Measurements from ENCODE around the gene PPP2R2B. TPM values are rescaled to one million over a fixed set of nuclear protein-coding genes. Genes with fewer than 3 reads are reported as not detected.

PPP2R2B gene
- total and polyA plus RNA-seq, 2 donors (not counting 3 experiments of a cell fraction or from before 2014, with no cell fraction given), result not detected

DNA sequence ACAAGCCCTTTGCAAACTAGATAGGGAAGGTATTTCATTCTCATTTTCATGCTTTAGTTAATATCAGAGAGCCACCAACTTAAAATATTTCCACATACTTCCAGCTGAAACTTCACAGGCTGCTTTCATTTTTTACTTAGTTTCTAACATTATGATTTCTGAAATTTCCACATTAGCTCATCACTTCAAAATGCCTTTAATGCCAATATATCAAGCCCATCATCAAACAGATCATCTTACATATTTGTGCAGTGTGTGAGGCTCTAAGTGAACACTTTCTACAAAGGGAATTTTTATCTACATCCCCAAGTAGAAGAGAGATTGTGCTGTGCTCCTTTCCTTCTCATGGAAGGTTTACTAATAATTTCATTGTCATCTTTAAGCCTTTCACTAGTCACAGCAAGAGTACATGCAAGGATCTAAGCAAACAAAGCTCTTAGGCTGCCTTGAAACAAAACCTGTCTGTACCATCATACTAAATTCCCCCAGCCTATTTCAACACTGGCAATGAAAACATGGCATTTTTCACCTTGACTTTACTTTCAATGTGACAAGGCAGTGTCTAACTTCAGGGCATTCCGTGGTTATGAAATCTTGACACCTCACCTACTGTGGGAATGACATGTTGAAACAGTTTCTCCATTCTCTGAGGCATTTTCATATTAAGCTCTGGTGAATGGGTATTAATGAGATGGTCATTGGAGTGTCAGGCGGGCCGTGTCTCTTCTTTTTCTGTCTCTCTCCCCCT lies 45.4 kb downstream of the PPP2R2B start:
- no peaks in the 10 kb centered on the region for H3K79me2 ChIP-seq (ENCODE audit: control insufficient read depth, insufficient read depth, low read length)
- BruUV-seq (replicated peaks), result no TSS peak

GRCh38 chr5:146828385-146828784 lies 50.2 kb downstream of the PPP2R2B start:
- ChIA-PET CTCF (no interaction called here), POLR2A (no interaction called here)
- no peaks in the 10 kb centered on the region for H3K36me3 ChIP-seq (ENCODE audit: control insufficient read depth in 2 of 2, extremely low read depth in 1 of 2, insufficient read depth in 2 of 2, low read length in 2 of 2)
- no peak overlapping the region for H3K4me2 ChIP-seq (ENCODE audit: insufficient read depth, low read length)
- H2AFZ ChIP-seq (ENCODE audit: low read depth, low read length), result no peak overlapping the region
- H3K9me3 ChIP-seq (replicated peaks; ENCODE audit: control insufficient read depth, insufficient read depth, low read length), result no peaks in the 10 kb centered on the region
- FAIRE-seq (no peak), DNase-seq (ENCODE audit: low read depth, low spot score) (no peak)
- no peaks in the 10 kb centered on the region for H3K79me2 ChIP-seq (ENCODE audit: control insufficient read depth, insufficient read depth, low read length)
- TF ChIP-seq POLR2AphosphoS5 (IDR thresholded peaks at IDR 0.05; ENCODE audit: insufficient read depth, low read depth, low read length) (no peak), EZH2 (IDR thresholded peaks at IDR 0.05; ENCODE audit: borderline replicate concordance, low read depth, low read length, severe bottlenecking) (no peak), MAX (IDR thresholded peaks at IDR 0.05; ENCODE audit: insufficient read depth, insufficient read length) (no peak), FOS (IDR thresholded peaks at IDR 0.05; ENCODE audit: borderline replicate concordance, insufficient read depth, low read length) (no peak), GATA2 (IDR thresholded peaks at IDR 0.05; ENCODE audit: insufficient read depth, insufficient read length, low read depth, low read length) (no peak), JUN (IDR thresholded peaks at IDR 0.05; ENCODE audit: borderline replicate concordance, insufficient read depth, insufficient read length, low read depth) (no peak), POLR2A (IDR thresholded peaks at IDR 0.05; ENCODE audit: low read depth, low read length) (no peak), MYC (IDR thresholded peaks at IDR 0.05; ENCODE audit: low read depth, low read length) (no peak)
- TF ChIP-seq, protein P1, sequence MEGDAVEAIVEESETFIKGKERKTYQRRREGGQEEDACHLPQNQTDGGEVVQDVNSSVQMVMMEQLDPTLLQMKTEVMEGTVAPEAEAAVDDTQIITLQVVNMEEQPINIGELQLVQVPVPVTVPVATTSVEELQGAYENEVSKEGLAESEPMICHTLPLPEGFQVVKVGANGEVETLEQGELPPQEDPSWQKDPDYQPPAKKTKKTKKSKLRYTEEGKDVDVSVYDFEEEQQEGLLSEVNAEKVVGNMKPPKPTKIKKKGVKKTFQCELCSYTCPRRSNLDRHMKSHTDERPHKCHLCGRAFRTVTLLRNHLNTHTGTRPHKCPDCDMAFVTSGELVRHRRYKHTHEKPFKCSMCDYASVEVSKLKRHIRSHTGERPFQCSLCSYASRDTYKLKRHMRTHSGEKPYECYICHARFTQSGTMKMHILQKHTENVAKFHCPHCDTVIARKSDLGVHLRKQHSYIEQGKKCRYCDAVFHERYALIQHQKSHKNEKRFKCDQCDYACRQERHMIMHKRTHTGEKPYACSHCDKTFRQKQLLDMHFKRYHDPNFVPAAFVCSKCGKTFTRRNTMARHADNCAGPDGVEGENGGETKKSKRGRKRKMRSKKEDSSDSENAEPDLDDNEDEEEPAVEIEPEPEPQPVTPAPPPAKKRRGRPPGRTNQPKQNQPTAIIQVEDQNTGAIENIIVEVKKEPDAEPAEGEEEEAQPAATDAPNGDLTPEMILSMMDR (IDR thresholded peaks at IDR 0.05; ENCODE audit: extremely low read depth in 1 of 2, insufficient read depth in 1 of 2, low read depth in 1 of 2, low read length in 2 of 2), result no peak
- H3K27me3 ChIP-seq (ENCODE audit: control insufficient read depth in 2 of 2, insufficient read depth in 2 of 2, low read length in 2 of 2), result no peaks in the 10 kb centered on the region
- no peak overlapping the region for H3K9ac ChIP-seq (replicated peaks; ENCODE audit: extremely low read depth, insufficient read depth, low read length)
- no peaks in the 10 kb centered on the region for H3K4me1 ChIP-seq (ENCODE audit: control insufficient read depth, extremely low read depth, insufficient read depth, low read length)
- H4K20me1 ChIP-seq (replicated peaks; ENCODE audit: control insufficient read depth, extremely low read depth, insufficient read depth, low read length), result no peaks in the 10 kb centered on the region
- H3K9me1 ChIP-seq (replicated peaks; ENCODE audit: control insufficient read depth, extremely low read depth, insufficient read depth, low read length), result no peaks in the 10 kb centered on the region
- H3K4me3 ChIP-seq (replicated peaks in 1 of 3; ENCODE audit: insufficient read depth in 1 of 3, low read depth in 1 of 3, low read length in 3 of 3), result no peak overlapping the region
- no peak overlapping the region for H3K27ac ChIP-seq (ENCODE audit: insufficient read depth, low read depth, low read length)
- intact Hi-C loops (cut with micrococcal nuclease), result no loop called here
- no TSS peak for BruUV-seq (replicated peaks)
- dilution Hi-C loops (cut with MboI; ENCODE audit: extremely low pct_ligation_motif_present, low sequenced_read_pairs), result no loop called here

More for the DNA sequence above, 45.4 kb downstream of the PPP2R2B start:
- Histone ChIP-seq H4K20me1 (replicated peaks; ENCODE audit: control insufficient read depth, extremely low read depth, insufficient read depth, low read length) (no peaks in the 10 kb centered on the region), H3K4me3 (replicated peaks in 1 of 3; ENCODE audit: insufficient read depth in 1 of 3, low read depth in 1 of 3, low read length in 3 of 3) (no peak overlapping the region), H3K9me1 (replicated peaks; ENCODE audit: control insufficient read depth, extremely low read depth, insufficient read depth, low read length) (no peaks in the 10 kb centered on the region), H3K27me3 (ENCODE audit: control insufficient read depth in 2 of 2, insufficient read depth in 2 of 2, low read length in 2 of 2) (no peaks in the 10 kb centered on the region), H2AFZ (ENCODE audit: low read depth, low read length) (no peak overlapping the region), H3K9ac (replicated peaks; ENCODE audit: extremely low read depth, insufficient read depth, low read length) (no peak overlapping the region), H3K36me3 (ENCODE audit: control insufficient read depth in 2 of 2, extremely low read depth in 1 of 2, insufficient read depth in 2 of 2, low read length in 2 of 2) (no peaks in the 10 kb centered on the region), H3K4me1 (ENCODE audit: control insufficient read depth, extremely low read depth, insufficient read depth, low read length) (no peaks in the 10 kb centered on the region), H3K4me2 (ENCODE audit: insufficient read depth, low read length) (no peak overlapping the region), H3K27ac (ENCODE audit: insufficient read depth, low read depth, low read length) (no peak overlapping the region), H3K9me3 (replicated peaks; ENCODE audit: control insufficient read depth, insufficient read depth, low read length) (no peaks in the 10 kb centered on the region)
- dilution Hi-C loops (cut with MboI; ENCODE audit: extremely low pct_ligation_motif_present, low sequenced_read_pairs), result no loop called here
- TF ChIP-seq POLR2AphosphoS5 (IDR thresholded peaks at IDR 0.05; ENCODE audit: insufficient read depth, low read depth, low read length) (no peak), POLR2A (IDR thresholded peaks at IDR 0.05; ENCODE audit: low read depth, low read length) (no peak), GATA2 (IDR thresholded peaks at IDR 0.05; ENCODE audit: insufficient read depth, insufficient read length, low read depth, low read length) (no peak)
- TF ChIP-seq, protein P1 (IDR thresholded peaks at IDR 0.05; ENCODE audit: extremely low read depth in 1 of 2, insufficient read depth in 1 of 2, low read depth in 1 of 2, low read length in 2 of 2), result no peak
- FAIRE-seq (no peak), DNase-seq (ENCODE audit: low read depth, low spot score) (no peak)
- ChIA-PET CTCF (no interaction called here), POLR2A (no interaction called here)
- intact Hi-C loops (cut with micrococcal nuclease), result no loop called here
